Epithelial cell of esophagus (primary cell): ENCODE data around the gene ITPK1.

Experiments
- DNase-seq: peaks from one replicate; pipeline ENCODE4 v3.0.0; 2010; ENCODE audit warnings: low read depth
- H3K4me3 ChIP-seq: 2 replicates; pipeline ENCODE4 v1.5.1; 2011; ENCODE audit warnings: mild to moderate bottlenecking, low read length, control low read depth
- TF ChIP-seq, protein P1 (sequence below): IDR thresholded peaks from 2 replicates; pipeline ENCODE4 v1.5.1; 2011; ENCODE audit warnings: low read depth, mild to moderate bottlenecking, low read length, control low read depth, inconsistent platforms; ENCODE audit not compliant: insufficient read depth; ENCODE audit errors: missing control alignments

Gene ITPK1

DNA sequence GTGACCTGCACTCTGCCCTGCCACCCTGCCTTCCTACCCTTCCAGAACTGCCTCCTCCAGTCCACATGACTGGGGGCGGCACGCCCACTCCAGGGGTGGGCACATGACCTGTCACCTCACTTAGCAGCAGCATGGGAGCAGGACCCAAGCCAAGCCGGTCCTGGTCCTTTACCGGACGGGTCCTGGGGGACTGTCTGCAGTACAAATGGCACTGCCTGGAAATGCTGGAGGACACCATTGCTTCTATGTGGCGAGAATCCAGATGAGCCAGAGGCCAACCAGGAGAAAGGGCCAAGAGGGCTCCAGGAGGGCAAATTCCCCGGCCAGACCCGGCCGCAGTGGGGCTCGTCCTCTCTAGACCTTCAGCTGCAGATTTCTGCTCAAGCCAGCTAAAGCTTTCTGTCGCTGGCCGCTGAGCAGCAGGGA lies 33.1 kb downstream of the ITPK1 start:
- no peak overlapping the region for H3K4me3 ChIP-seq
- TF ChIP-seq, protein P1, sequence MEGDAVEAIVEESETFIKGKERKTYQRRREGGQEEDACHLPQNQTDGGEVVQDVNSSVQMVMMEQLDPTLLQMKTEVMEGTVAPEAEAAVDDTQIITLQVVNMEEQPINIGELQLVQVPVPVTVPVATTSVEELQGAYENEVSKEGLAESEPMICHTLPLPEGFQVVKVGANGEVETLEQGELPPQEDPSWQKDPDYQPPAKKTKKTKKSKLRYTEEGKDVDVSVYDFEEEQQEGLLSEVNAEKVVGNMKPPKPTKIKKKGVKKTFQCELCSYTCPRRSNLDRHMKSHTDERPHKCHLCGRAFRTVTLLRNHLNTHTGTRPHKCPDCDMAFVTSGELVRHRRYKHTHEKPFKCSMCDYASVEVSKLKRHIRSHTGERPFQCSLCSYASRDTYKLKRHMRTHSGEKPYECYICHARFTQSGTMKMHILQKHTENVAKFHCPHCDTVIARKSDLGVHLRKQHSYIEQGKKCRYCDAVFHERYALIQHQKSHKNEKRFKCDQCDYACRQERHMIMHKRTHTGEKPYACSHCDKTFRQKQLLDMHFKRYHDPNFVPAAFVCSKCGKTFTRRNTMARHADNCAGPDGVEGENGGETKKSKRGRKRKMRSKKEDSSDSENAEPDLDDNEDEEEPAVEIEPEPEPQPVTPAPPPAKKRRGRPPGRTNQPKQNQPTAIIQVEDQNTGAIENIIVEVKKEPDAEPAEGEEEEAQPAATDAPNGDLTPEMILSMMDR = no peak
- DNase-seq = no peak

DNA sequence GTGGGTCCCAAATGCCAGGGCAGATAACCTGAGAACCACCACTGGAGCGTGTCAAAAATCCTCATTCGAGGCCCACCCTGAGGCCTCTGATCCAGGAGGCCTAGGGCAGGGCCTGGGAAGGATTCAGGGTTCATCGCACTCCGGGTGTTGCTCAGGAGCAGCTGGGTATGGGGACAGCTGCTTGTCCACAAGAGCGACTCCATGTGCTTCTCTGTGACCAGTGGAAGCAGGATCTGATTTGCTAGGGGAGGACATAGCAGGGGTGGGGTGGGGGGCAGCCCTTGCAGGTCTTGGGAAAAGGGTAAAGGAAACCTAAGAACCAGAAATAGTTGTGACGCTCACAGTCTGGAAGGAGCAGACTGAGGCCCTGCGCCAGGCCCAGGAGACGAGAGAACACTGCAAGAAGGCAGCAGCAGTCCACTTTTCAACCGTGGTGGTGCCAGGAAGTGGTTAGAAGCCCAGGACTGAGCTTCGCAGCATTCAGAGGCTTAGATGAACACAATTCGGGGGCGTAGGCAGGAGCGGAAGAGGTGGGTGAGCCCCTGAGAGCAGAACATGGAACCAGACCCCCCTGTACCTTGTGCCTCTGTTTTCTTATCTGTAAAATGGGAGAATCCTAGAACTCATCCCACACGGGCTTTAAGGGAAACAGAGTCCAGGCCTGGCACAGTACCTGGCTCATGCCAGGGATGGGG lies 33.7 kb downstream of the ITPK1 start:
- TF ChIP-seq, protein P1 = no peak
- no peak overlapping the region for H3K4me3 ChIP-seq
- DNase-seq = no peak

DNA sequence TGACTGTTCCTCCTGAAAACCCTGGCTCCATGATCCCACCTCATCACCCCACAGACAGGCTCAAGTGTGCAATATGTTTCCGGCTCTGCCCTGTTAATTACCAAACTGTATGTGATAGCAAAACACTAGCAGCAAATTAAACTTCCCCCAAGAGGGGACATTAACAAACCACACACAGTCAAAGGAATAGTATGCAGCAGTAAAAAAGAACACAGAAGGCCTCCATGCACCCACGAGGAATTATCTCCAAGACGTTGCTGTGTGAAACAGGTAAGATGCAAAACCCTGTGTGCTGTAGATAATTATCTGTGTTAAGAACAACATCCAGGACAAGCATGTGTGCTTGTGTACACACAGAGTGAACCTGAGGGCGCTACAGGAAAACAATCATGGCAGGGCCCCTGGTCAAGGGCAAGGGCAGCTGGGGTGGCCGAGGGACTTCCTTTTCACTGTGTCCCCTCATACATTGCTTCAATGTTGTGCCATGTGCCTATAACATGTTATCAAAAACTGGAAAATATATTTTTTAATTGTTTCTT lies 35.8 kb downstream of the ITPK1 start:
- H3K4me3 ChIP-seq = no peak overlapping the region
- TF ChIP-seq, protein P1 = no peak
- DNase-seq = no peak

DNA sequence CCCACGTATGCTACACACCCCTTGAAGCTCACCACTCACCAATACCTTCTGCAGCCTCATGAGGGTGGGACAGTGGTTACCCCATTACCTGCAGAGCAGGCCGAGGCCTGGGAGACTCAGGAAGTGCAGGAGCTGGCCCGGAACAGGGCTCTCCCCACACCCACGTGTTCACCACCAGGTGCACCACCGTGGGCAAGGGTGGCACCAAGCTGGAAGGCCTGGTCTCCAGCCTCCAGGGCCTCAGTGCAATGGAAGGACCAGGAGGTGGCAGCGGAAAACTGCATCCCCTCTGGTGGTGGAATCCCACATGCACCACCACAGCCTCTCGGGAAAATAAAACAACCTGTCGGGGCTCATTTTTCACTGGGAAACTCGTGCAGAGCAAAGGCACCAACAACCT lies 36.4 kb downstream of the ITPK1 start:
- DNase-seq = no peak
- TF ChIP-seq, protein P1 = no peak
- H3K4me3 ChIP-seq = no peak overlapping the region

DNA sequence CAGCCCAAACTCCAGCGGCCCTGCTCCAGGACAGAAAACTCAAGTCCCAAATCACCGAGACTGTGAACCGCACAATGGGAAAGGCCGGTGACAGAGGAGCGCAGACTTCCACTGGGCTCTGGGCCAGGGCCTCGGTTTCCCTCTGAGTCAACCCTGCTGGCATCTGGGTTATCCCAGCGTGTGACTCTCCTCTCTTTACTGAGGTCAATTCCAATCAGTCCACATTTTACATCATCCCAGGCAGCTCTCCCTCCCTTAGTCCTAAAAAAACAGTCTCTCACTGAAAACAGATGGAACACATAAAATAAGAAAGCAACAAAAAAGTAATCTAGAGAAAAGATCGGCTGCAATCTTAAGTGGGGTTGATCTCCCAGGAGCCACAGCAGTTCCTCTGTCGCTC lies 36.9 kb downstream of the ITPK1 start:
- DNase-seq = no peak
- no peak overlapping the region for H3K4me3 ChIP-seq
- TF ChIP-seq, protein P1 = no peak

DNA sequence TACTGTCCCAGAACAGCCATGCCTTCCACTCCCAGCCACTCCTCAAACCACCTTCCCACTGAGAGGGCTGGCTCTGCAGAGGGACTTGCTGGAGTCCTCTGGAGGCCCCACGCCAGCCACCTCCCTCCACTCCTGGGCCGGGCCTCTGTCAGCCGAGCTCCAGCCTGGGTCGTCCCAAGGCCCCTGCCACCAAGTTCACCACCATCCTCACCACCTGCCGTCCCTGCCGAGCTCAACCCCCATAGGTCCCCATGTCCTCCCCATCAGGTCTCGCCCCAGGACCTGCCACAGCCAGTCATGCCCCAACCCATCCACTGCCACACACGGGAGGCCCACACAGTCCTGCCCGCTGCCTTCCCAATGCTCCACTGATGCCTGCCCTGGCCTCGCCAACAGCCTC lies 39.0 kb downstream of the ITPK1 start:
- TF ChIP-seq, protein P1 = no peak
- no peak for DNase-seq
- H3K4me3 ChIP-seq = no peak overlapping the region

DNA sequence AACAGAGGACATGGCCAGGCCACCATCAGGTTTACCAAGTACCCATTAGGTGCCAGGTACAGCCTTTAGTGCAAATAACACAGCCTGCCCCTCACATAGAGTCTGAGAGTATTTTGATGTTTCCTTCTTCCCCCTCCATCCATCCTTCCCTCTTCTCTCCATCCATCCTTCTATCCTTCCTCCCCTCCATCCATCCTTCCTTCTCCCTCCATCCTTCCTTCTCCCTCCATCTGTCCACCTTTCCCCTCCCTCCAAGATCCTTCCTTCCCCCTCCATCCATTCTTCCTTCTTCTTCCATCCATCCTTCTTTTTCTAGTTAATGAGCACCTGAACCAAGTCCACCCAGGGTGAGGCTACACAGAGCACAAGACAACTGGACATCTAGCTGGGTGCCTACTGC lies 39.8 kb downstream of the ITPK1 start:
- TF ChIP-seq, protein P1 = no peak
- no peak for DNase-seq
- H3K4me3 ChIP-seq = no peak overlapping the region
